ENCODE results near the gene CTNNA1.
"Not testable (repeated sequence)": the region's sequence is repeated elsewhere in the genome, so short reads cannot be mapped to it uniquely, and the experiment has no call there.

The CTNNA1 gene

DNA sequence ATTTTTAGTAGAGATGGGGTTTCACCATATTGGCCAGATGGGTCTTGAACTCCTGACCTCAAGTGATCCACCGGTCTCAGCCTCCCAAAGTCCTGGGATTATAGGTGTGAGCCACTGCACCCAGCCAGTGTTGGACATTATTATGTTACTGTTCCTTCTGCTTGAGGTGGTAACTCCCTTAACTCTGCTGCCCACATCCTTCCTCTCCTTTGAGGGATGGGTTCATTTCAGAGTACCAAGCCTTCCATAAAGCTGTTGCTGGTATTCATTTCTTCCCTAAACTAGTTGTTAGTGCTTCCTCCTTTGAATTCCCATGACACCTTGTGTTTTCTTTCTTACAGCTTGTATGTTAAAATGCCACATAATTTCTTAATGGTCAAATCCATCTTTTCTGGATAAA, 54.0 kb downstream of the CTNNA1 start:
- DNase-seq (ENCODE audit: low read depth), result no peak
- TF ChIP-seq, protein P1, sequence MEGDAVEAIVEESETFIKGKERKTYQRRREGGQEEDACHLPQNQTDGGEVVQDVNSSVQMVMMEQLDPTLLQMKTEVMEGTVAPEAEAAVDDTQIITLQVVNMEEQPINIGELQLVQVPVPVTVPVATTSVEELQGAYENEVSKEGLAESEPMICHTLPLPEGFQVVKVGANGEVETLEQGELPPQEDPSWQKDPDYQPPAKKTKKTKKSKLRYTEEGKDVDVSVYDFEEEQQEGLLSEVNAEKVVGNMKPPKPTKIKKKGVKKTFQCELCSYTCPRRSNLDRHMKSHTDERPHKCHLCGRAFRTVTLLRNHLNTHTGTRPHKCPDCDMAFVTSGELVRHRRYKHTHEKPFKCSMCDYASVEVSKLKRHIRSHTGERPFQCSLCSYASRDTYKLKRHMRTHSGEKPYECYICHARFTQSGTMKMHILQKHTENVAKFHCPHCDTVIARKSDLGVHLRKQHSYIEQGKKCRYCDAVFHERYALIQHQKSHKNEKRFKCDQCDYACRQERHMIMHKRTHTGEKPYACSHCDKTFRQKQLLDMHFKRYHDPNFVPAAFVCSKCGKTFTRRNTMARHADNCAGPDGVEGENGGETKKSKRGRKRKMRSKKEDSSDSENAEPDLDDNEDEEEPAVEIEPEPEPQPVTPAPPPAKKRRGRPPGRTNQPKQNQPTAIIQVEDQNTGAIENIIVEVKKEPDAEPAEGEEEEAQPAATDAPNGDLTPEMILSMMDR (IDR thresholded peaks at IDR 0.05; ENCODE audit: low read depth, low read length, missing control alignments), result no peak
- H3K4me3 ChIP-seq (ENCODE audit: low read depth, low read length), result no peak overlapping the region

DNA sequence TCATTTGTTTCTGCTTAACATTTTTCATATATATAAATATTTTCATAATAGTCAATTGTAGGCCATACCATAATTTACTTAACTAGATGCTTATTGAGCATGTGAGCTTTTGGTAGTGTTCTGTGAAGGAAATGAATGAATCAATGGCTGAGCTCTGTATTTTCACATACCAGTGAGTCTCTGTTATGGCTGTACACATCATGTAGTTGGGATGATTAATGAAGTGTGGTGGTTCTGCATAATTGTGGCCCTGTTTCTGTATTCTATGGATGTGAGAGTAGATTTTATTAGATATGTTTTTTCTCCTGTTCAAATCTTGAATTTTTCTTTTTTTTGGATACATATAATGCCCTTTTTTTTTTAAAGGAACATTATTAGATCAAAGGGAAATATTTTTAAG, 56.2 kb downstream of the CTNNA1 start:
- H3K4me3 ChIP-seq (ENCODE audit: low read depth, low read length), result no peak overlapping the region
- no peak for DNase-seq (ENCODE audit: low read depth)
- TF ChIP-seq, protein P1 (IDR thresholded peaks at IDR 0.05; ENCODE audit: low read depth, low read length, missing control alignments), result no peak

DNA sequence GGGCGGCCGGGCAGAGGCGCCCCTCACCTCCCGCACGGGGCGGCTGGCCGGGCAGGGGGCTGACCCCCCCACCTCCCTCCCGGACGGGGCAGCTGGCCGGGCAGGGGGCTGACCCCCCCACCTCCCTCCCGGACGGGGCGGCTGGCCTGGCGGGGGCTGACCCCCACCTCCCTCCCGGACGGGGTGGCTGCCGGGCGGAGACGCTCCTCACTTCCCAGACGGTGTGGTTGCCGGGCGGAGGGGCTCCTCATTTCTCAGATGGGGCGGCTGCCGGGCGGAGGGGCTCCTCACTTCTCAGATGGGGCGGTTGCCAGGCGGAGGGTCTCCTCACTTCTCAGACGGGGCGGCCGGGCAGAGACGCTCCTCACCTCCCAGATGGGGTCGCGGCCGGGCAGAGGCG, 57.6 kb downstream of the CTNNA1 start:
- not testable (repeated sequence) for DNase-seq (ENCODE audit: low read depth); H3K4me3 ChIP-seq (ENCODE audit: low read depth, low read length)

DNA sequence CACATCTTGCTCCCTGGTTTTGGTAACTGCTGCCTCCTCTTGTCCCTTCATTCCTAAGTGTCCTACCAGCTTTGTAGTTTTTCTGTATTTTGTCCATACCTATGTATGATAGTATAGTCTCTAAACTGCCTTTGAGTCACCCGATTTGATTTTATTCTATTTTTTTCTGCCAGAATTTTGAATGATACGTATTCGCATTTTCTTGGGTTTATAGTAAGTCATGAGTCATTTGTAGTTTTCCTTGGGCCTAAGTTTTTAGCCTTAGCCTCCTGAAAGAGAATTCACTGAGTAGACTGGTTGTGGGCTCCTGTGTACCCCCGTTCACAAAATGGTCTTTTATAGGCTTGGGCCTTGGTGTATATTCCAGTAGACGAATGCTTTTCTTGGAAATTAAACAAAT, 62.3 kb downstream of the CTNNA1 start:
- no peak overlapping the region for H3K4me3 ChIP-seq (ENCODE audit: low read depth, low read length)
- TF ChIP-seq, protein P1 (IDR thresholded peaks at IDR 0.05; ENCODE audit: low read depth, low read length, missing control alignments), result no peak
- DNase-seq (ENCODE audit: low read depth), result no peak

DNA sequence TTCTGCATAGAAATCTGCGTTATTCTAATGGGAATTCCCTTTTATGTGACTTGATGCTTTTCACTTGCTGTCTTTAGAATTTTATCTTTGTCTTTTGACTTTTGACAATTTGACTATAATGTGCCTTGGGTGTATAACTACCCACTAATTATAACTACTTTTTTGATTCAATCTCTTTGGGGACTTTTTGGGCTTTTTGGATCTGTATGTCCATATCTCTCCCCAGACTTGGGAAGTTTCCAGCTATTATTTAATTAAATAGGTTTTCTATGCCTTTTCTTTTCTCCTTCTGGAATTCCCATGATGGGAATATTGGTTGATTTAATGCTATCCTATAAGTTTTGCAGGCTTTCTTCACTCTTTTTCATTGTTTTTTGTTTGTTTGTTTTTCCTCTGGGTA, 64.0 kb downstream of the CTNNA1 start:
- no peak for DNase-seq (ENCODE audit: low read depth)
- TF ChIP-seq, protein P1 (IDR thresholded peaks at IDR 0.05; ENCODE audit: low read depth, low read length, missing control alignments), result no peak
- no peak overlapping the region for H3K4me3 ChIP-seq (ENCODE audit: low read depth, low read length)

DNA sequence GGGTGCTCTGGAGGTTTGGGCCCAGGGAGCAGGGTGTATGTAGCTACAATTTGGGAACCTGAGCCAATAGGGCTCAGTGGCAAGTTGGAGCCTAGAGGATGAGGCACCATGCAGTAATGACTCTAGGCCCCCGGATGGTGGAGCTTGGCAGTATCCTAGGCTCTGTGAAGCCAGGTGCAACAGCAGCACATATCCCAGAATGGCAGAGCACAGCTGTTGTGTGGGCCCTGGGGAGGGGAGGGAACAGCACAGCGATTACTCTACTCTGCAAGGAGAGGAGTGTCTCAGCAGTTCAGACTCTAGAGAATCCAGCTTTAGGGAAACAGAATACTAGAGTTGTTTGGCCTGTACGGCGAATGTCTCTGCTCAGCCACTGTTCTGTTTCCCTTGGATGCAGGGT, 65.9 kb downstream of the CTNNA1 start:
- DNase-seq (ENCODE audit: low read depth), result no peak
- H3K4me3 ChIP-seq (ENCODE audit: low read depth, low read length), result no peak overlapping the region
- TF ChIP-seq, protein P1 (IDR thresholded peaks at IDR 0.05; ENCODE audit: low read depth, low read length, missing control alignments), result no peak

DNA sequence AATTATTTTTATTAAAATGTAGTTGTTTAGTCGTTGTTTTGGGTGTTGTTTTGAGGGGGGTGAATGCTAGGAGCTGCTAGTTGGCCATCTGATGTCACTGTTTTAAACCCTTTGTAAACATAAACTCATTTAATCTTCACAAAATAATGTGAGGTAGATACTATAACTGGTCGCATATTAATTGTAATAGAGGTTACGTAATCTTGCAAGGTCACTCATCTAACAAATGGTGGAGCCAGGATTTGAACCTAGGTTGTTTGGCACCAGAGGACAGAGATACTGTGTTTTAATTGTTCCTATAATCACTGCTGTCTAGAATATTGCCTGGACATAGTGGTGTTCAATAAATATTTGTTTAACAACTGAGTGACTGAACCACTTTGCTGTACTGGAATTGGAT, 67.5 kb downstream of the CTNNA1 start:
- no peak overlapping the region for H3K4me3 ChIP-seq (ENCODE audit: low read depth, low read length)
- no peak for DNase-seq (ENCODE audit: low read depth)
- TF ChIP-seq, protein P1 (IDR thresholded peaks at IDR 0.05; ENCODE audit: low read depth, low read length, missing control alignments), result no peak

DNA sequence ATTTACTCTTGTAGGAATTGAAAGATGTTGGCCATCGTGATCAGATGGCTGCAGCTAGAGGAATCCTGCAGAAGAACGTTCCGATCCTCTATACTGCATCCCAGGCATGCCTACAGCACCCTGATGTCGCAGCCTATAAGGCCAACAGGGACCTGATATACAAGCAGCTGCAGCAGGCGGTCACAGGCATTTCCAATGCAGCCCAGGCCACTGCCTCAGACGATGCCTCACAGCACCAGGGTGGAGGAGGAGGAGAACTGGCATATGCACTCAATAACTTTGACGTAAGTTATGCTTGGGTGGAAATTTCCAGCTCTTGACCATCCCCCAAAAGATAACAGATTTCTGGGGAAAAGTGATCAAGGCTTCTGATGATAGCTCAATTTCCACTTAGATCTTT, 71.3 kb downstream of the CTNNA1 start:
- H3K4me3 ChIP-seq (ENCODE audit: low read depth, low read length), result no peak overlapping the region
- no peak for DNase-seq (ENCODE audit: low read depth)
- TF ChIP-seq, protein P1 (IDR thresholded peaks at IDR 0.05; ENCODE audit: low read depth, low read length, missing control alignments), result no peak

All from GM12864 (cell line).